ENCODE results near the gene PHC3.

DNA sequence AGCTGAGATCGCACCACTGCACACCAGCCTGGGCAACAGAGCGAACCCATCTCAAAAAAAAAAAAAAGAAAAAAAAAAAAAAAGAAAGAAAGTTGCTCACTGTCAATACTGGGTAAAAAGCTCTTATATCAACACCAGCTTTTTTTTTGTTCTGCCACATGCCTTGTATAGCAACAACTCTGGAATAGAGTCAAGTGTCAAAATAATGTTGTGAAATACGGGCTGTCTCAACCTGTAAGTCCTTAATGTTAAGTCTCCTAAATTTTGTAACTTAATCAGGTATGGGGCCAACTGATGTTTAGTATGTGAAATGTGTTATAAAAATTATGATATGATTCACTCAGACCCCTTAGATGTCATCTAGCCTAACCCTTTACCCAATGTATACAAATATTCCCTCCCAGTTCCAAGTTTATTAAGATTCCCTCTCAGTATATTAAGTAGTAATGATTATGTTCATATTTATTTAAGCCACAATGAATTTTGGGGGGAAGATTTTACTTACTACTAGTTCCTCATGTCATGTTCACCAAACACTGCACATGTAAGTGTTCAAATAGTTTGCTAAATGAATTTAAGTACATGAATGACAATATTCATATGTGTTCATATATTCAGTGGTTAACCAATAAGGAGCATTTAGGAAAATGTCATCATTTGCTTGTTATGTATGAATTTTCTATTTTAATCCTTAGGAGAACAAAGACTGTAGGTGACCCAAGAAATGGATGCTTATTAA is 91.5 kb downstream of the PHC3 start:
- TF ChIP-seq, protein P1, sequence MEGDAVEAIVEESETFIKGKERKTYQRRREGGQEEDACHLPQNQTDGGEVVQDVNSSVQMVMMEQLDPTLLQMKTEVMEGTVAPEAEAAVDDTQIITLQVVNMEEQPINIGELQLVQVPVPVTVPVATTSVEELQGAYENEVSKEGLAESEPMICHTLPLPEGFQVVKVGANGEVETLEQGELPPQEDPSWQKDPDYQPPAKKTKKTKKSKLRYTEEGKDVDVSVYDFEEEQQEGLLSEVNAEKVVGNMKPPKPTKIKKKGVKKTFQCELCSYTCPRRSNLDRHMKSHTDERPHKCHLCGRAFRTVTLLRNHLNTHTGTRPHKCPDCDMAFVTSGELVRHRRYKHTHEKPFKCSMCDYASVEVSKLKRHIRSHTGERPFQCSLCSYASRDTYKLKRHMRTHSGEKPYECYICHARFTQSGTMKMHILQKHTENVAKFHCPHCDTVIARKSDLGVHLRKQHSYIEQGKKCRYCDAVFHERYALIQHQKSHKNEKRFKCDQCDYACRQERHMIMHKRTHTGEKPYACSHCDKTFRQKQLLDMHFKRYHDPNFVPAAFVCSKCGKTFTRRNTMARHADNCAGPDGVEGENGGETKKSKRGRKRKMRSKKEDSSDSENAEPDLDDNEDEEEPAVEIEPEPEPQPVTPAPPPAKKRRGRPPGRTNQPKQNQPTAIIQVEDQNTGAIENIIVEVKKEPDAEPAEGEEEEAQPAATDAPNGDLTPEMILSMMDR (IDR thresholded peaks at IDR 0.05; ENCODE audit: poor library complexity, severe bottlenecking): no peak
- TF ChIP-seq, protein P2, sequence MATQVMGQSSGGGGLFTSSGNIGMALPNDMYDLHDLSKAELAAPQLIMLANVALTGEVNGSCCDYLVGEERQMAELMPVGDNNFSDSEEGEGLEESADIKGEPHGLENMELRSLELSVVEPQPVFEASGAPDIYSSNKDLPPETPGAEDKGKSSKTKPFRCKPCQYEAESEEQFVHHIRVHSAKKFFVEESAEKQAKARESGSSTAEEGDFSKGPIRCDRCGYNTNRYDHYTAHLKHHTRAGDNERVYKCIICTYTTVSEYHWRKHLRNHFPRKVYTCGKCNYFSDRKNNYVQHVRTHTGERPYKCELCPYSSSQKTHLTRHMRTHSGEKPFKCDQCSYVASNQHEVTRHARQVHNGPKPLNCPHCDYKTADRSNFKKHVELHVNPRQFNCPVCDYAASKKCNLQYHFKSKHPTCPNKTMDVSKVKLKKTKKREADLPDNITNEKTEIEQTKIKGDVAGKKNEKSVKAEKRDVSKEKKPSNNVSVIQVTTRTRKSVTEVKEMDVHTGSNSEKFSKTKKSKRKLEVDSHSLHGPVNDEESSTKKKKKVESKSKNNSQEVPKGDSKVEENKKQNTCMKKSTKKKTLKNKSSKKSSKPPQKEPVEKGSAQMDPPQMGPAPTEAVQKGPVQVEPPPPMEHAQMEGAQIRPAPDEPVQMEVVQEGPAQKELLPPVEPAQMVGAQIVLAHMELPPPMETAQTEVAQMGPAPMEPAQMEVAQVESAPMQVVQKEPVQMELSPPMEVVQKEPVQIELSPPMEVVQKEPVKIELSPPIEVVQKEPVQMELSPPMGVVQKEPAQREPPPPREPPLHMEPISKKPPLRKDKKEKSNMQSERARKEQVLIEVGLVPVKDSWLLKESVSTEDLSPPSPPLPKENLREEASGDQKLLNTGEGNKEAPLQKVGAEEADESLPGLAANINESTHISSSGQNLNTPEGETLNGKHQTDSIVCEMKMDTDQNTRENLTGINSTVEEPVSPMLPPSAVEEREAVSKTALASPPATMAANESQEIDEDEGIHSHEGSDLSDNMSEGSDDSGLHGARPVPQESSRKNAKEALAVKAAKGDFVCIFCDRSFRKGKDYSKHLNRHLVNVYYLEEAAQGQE (IDR thresholded peaks at IDR 0.05; ENCODE audit: borderline replicate concordance): no peak

Data from neural cell (in vitro differentiated cells).